HepG2 (cell line): ENCODE measurements around the gene ZCCHC8. TPM values are rescaled to one million over a fixed set of nuclear protein-coding genes. Genes with fewer than 3 reads are reported as not detected.

Source experiments
- ATAC-seq: fragments of 200-7000 bp; cut with Tn5 transposase; 3 replicates; pipeline ENCODE4 v1.9.1; 2020; ENCODE audit warnings: mild to moderate bottlenecking, moderate library complexity
- BruUV-seq: library from RNA; stranded (reverse); fragments of 400-500 nt; replicated peaks from 2 replicates; lab custom pipeline; 2021; lab: Mats Ljungman, UMichigan
- CTCF ChIA-PET: fragments of 300-600 bp; formaldehyde crosslinking; extraction: SDS; loops from one replicate; lab custom pipeline; 2021; ENCODE audit warnings: low total read pairs, inconsistent platforms, low intra/inter-chr PET ratio; lab: Yijun Ruan, JAX
- POLR2A ChIA-PET: fragments of 350-600 bp; sonication (Branson Sonifier 250); formaldehyde crosslinking; loops from one replicate; lab custom pipeline; 2020; ENCODE audit warnings: antibody characterized with exemption, inconsistent platforms; lab: Yijun Ruan, JAX
- DNase-seq: peaks from one replicate; pipeline ENCODE4 v3.0.0-alpha.2; 2015; ENCODE audit warnings: low spot score
- FAIRE-seq: peaks from 3 replicates; lab custom pipeline; 2011; peaks lifted over from hg19 to GRCh38; lab: Jason Lieb, UNC
- H2AFZ ChIP-seq: one replicate; pipeline ENCODE4 v1.6.1; 2011; ENCODE audit warnings: low read length, inconsistent platforms
- H3K27ac ChIP-seq: fragments of 300-600 bp; 3 replicates; pipeline ENCODE4 v1.8.0; 2011; ENCODE audit warnings: mixed run types, mild to moderate bottlenecking, mixed read lengths, low read length, inconsistent platforms; ENCODE audit not compliant: insufficient read depth; ENCODE audit errors: extremely low read length
- H3K27me3 ChIP-seq, 2 experiments: fragments of 200-600 bp in 1 of 2; 2 replicates in 1 of 2; 3 replicates in 1 of 2; pipeline versions ENCODE4 v1.6.0 to v1.8.0; 2011; ENCODE audit warnings: low read length in 2 of 2, mild to moderate bottlenecking in 2 of 2, moderate library complexity in 2 of 2, inconsistent platforms in 1 of 2; ENCODE audit not compliant: insufficient read depth in 2 of 2, control insufficient read depth in 1 of 2
- H3K36me3 ChIP-seq, 2 experiments: fragments of 200-600 bp in 1 of 2; replicated peaks in 1 of 2; 2 replicates in 1 of 2; 3 replicates in 1 of 2; pipeline versions ENCODE4 v1.5.1 to v1.8.0; 2011; ENCODE audit warnings: low read length in 2 of 2, inconsistent platforms in 1 of 2; ENCODE audit not compliant: insufficient read depth in 2 of 2, control insufficient read depth in 1 of 2
- H3K4me1 ChIP-seq: 2 replicates; pipeline ENCODE4 v1.5.1; 2012; ENCODE audit warnings: low read length, inconsistent platforms; ENCODE audit not compliant: insufficient read depth
- H3K4me2 ChIP-seq: 2 replicates; pipeline ENCODE4 v1.6.0; 2011; ENCODE audit warnings: low read depth, low read length, inconsistent platforms
- H3K4me3 ChIP-seq, 3 experiments: fragments of 200-600 bp in 1 of 3; sonication (generic), shearing (Covaris generic) in 1 of 3; replicated peaks in 1 of 3; 2 replicates each; pipeline ENCODE4 v1.5.1; 2011 to 2016; ENCODE audit warnings: low read length in 3 of 3, inconsistent platforms in 2 of 3, low read depth in 2 of 3, mild to moderate bottlenecking in 2 of 3, control low read depth in 1 of 3, mixed read lengths in 1 of 3; ENCODE audit not compliant: insufficient read depth in 1 of 3
- H3K79me2 ChIP-seq: one replicate; pipeline ENCODE4 v1.6.1; 2011; ENCODE audit warnings: low read length, inconsistent platforms; ENCODE audit not compliant: insufficient read depth
- H3K9ac ChIP-seq: 2 replicates; pipeline ENCODE4 v1.6.0; 2011; ENCODE audit warnings: mild to moderate bottlenecking, low read depth, low read length, inconsistent platforms; ENCODE audit not compliant: insufficient read depth
- H3K9me3 ChIP-seq: 2 replicates; pipeline ENCODE4 v1.5.1; 2012; ENCODE audit warnings: mild to moderate bottlenecking, low read length
- H4K20me1 ChIP-seq: 2 replicates; pipeline ENCODE4 v1.6.0; 2011; ENCODE audit warnings: inconsistent platforms, mild to moderate bottlenecking, low read length, moderate library complexity; ENCODE audit not compliant: insufficient read depth
- BRCA1 ChIP-seq: sonication (generic); formaldehyde crosslinking; IDR thresholded peaks from 2 replicates; pipeline ENCODE4 v1.4.0; 2020; ENCODE audit warnings: missing genetic modification reagents
- CEBPB ChIP-seq: IDR thresholded peaks from 2 replicates; pipeline ENCODE4 v1.6.1; 2011; ENCODE audit warnings: low read depth, low read length, improper control_type of control experiment, borderline replicate concordance
- JUNB ChIP-seq: sonication (generic); formaldehyde crosslinking; IDR thresholded peaks from 2 replicates; pipeline ENCODE4 v1.8.0; 2022; ENCODE audit warnings: missing genetic modification reagents, mild to moderate bottlenecking, borderline replicate concordance
- NFIC ChIP-seq: IDR thresholded peaks from 2 replicates; pipeline ENCODE4 v1.6.1; 2012; ENCODE audit warnings: mild to moderate bottlenecking, low read length, inconsistent platforms
- NKX3-1 ChIP-seq: sonication (generic); formaldehyde crosslinking; IDR thresholded peaks from 2 replicates; pipeline ENCODE4 v1.5.0; 2020; ENCODE audit warnings: missing genetic modification reagents
- TOPORS ChIP-seq: sonication (generic); formaldehyde crosslinking; IDR thresholded peaks from 2 replicates; pipeline ENCODE4 v1.8.0; 2023; ENCODE audit warnings: mild to moderate bottlenecking, missing genetic modification reagents
- ZNF251 ChIP-seq: sonication (generic); formaldehyde crosslinking; IDR thresholded peaks from 2 replicates; pipeline ENCODE4 v1.9.0; 2021; ENCODE audit warnings: mild to moderate bottlenecking, missing genetic modification reagents
- ZNF354B ChIP-seq: sonication (generic); formaldehyde crosslinking; IDR thresholded peaks from 2 replicates; pipeline ENCODE4 v1.8.0; 2022; ENCODE audit warnings: mild to moderate bottlenecking, missing genetic modification reagents
- ZNF383 ChIP-seq: sonication (generic); formaldehyde crosslinking; IDR thresholded peaks from 2 replicates; pipeline ENCODE4 v1.4.0; 2020; ENCODE audit warnings: missing genetic modification reagents, mild to moderate bottlenecking, borderline replicate concordance
- WGBS: methylation state at CpG from one replicate; pipeline ENCODE4 v1.1.6; 2017; ENCODE audit warnings: low lambda C conversion rate; 5-methylcytosine and 5-hydroxymethylcytosine counted together
- in situ Hi-C: cut with HindIII; loops from 2 replicates; pipeline ENCODE4 v1.10.0; 2017; ENCODE audit warnings: low pct_unique_long_range_greater_than_20kb; ENCODE audit not compliant: extremely low pct_ligation_motif_present
- intact Hi-C: fragments of 100-400 bp; cut with micrococcal nuclease; formaldehyde crosslinking; loops from one replicate; pipeline ENCODE4 v1.10.0; 2022; ENCODE audit not compliant: unreplicated experiment
- polyA plus RNA-seq, 8 experiments: library from polyadenylated mRNA; depleted of rRNA in 3 of 8; stranded (reverse) in 7 of 8; unstranded in 1 of 8; fragments of >200 nt; fragmentation: Illumina TruSeq in 4 of 8; extraction: Trizol in 4 of 8; gene quantifications; 2 replicates each; pipeline versions ENCODE4 v1.2.1 to v1.2.3, GENCODE V29; 2011 to 2016; ENCODE audit warnings: low read depth in 4 of 8, missing spikeins in 1 of 8, mixed read lengths in 1 of 8; ENCODE audit not compliant: insufficient read depth in 1 of 8
- total RNA-seq, 5 experiments: library from RNA; depleted of rRNA; stranded (reverse); fragments of >200 nt; fragmentation: Illumina TruSeq; extraction: Trizol; gene quantifications; 2 replicates each; pipeline ENCODE4 v1.2.3, GENCODE V29; 2016; ENCODE audit warnings: low read depth in 1 of 5
- TF ChIP-seq, protein P1 (sequence below): sonication (generic); formaldehyde crosslinking; IDR thresholded peaks from 2 replicates; pipeline ENCODE4 v1.4.0; 2020; ENCODE audit warnings: missing genetic modification reagents
- TF ChIP-seq, protein P2 (sequence below): sonication (generic); formaldehyde crosslinking; IDR thresholded peaks from 2 replicates; pipeline ENCODE4 v1.4.0; 2020; ENCODE audit warnings: missing genetic modification reagents, low read depth, mild to moderate bottlenecking, borderline replicate concordance

The ZCCHC8 gene
- total and polyA plus RNA-seq, 2 of the 13 experiments (the other 11 are each of a cell fraction or from before 2014, with no cell fraction given): 18.6 to 20.9 TPM

DNA sequence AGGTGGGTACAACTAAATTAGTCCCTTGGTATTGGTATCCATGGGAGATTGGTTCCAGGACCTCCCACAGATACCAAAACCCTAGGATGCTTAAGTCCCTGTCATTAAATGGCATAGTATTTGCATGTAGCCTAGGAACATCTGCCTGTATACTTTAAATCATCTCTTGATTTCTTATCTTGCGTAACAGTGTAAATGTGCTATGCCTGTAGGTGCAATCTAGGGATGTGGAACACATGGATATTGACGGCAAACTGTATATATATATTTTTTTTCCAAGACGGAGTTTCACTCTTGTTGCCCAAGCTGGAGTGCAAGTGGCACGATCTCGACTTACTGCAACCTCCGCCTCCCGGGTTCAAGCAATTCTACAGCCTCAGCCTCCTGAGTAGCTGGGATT, 27.9 kb upstream of the ZCCHC8 start:
- H4K20me1 ChIP-seq: peaks cover 19% of the 10 kb centered on the region
- peak overlapping the region in 1 of 3 experiments; percentile 49; a peak in 2 of 6 replicates for H3K4me3 ChIP-seq
- H3K27ac ChIP-seq: no peak overlapping the region
- peak overlapping the region; percentile 99; the same call in 1 of the 2 replicates for H3K9ac ChIP-seq
- peaks cover 0 to 15% of the 10 kb centered on the region in 2 experiments for H3K36me3 ChIP-seq
- FAIRE-seq (no peak), DNase-seq (no peak), ATAC-seq (no peak)
- POLR2A ChIA-PET: no interaction called here
- in situ Hi-C loops (no loop called here), intact Hi-C loops (loop anchor here (10.0 kb wide), 1 partner anchor 226 kb away; the partner anchor contains the start of gene DENR)
- H3K9me3 ChIP-seq: no peaks in the 10 kb centered on the region
- no peaks in the 10 kb centered on the region; a peak in 1 of 5 replicates for H3K27me3 ChIP-seq
- CTCF ChIA-PET: no interaction called here
- H3K4me2 ChIP-seq: peak overlapping the region; percentile 96
- H3K79me2 ChIP-seq: peaks cover 61% of the 10 kb centered on the region
- H2AFZ ChIP-seq: no peak overlapping the region
- TF ChIP-seq CEBPB (peak; percentile 41; the same call in 1 of the 2 replicates), JUNB (CRISPR knock-in tag) (no peak)
- TF ChIP-seq, all 625 proteins: peak for 1
- 99% methylated on average over 7 of the region's 7 CpGs for WGBS
- H3K4me1 ChIP-seq: peaks cover 16% of the 10 kb centered on the region
- no TSS peak for BruUV-seq

DNA sequence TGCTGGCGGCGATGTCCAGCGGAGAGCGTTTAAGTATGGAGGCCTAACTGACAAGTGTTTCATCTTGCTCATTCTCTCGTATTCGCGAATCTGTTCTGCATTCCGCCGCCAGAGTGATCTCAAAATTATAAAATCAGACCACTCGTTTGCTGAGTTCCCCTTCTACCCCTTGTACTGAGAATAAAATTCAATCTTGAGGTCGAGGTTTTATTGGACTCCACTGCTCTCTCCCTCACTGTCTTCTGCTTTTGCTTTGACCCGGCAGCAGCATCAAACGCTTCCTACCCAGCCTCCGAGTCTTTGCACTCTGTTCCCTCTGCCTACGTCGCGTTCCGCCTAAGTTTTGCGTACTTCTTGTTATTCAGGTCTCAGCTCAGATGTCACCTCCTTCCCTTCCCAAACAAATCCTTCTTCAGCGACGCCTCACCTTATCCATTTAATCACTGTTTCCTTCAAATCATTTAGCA, 26.8 kb upstream of the ZCCHC8 start:
- peaks cover 30% of the 10 kb centered on the region for H4K20me1 ChIP-seq
- ATAC-seq (peak; percentile 6; the same call in 1 of the 3 replicates), DNase-seq (no peak), FAIRE-seq (no peak)
- POLR2A ChIA-PET: interaction anchor here (0.9 to 2.7 kb wide), 13 partner anchors 14 to 244 kb away, joined by 3 to 43 read pairs (median 5); partner anchors contain the start of genes DENR and ZCCHC8
- no peaks in the 10 kb centered on the region for H3K9me3 ChIP-seq
- peak overlapping the region; percentile 100 for H3K27ac ChIP-seq
- peak overlapping the region; percentile 73 for H2AFZ ChIP-seq
- H3K27me3 ChIP-seq: no peaks in the 10 kb centered on the region; a peak in 1 of 5 replicates
- WGBS: under 1% methylated on average over 21 of the region's 21 CpGs
- H3K79me2 ChIP-seq: peaks cover 71% of the 10 kb centered on the region
- CTCF ChIA-PET: no interaction called here
- peak overlapping the region; percentile 49 to 79 (median 75) for H3K4me3 ChIP-seq
- H3K4me2 ChIP-seq: peak overlapping the region; percentile 96
- H3K9ac ChIP-seq: peak overlapping the region; percentile 99
- BruUV-seq: TSS peak; percentile 88
- in situ Hi-C loops (no loop called here), intact Hi-C loops (loop anchor here (10.0 kb wide), 1 partner anchor 227 kb away; the partner anchor contains the start of gene DENR)
- peaks cover 25% of the 10 kb centered on the region for H3K4me1 ChIP-seq
- peaks cover 0 to 15% of the 10 kb centered on the region in 2 experiments; a peak in 4 of 5 replicates for H3K36me3 ChIP-seq
- TF ChIP-seq BRCA1 (CRISPR knock-in tag) (no peak), NFIC (0 out of 2 replicates have a peak, but pooled peaks have one; percentile 6), ZNF383 (CRISPR knock-in tag) (0 out of 2 replicates have a peak, but pooled peaks have one; percentile 14), NKX3-1 (CRISPR knock-in tag) (peak; percentile 14; the same call in 1 of the 2 replicates), ZNF354B (CRISPR knock-in tag) (0 out of 2 replicates have a peak, but pooled peaks have one; percentile 38), ZNF251 (0 out of 2 replicates have a peak, but pooled peaks have one; percentile 16), TOPORS (CRISPR knock-in tag) (peak; percentile 27; the same call in 1 of the 2 replicates)
- TF ChIP-seq, protein P1, sequence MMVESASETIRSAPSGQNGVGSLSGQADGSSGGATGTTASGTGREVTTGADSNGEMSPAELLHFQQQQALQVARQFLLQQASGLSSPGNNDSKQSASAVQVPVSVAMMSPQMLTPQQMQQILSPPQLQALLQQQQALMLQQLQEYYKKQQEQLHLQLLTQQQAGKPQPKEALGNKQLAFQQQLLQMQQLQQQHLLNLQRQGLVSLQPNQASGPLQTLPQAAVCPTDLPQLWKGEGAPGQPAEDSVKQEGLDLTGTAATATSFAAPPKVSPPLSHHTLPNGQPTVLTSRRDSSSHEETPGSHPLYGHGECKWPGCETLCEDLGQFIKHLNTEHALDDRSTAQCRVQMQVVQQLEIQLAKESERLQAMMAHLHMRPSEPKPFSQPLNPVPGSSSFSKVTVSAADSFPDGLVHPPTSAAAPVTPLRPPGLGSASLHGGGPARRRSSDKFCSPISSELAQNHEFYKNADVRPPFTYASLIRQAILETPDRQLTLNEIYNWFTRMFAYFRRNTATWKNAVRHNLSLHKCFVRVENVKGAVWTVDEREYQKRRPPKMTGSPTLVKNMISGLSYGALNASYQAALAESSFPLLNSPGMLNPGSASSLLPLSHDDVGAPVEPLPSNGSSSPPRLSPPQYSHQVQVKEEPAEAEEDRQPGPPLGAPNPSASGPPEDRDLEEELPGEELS (CRISPR knock-in tag): 0 out of 2 replicates have a peak, but pooled peaks have one; percentile 12
- TF ChIP-seq, protein P2, sequence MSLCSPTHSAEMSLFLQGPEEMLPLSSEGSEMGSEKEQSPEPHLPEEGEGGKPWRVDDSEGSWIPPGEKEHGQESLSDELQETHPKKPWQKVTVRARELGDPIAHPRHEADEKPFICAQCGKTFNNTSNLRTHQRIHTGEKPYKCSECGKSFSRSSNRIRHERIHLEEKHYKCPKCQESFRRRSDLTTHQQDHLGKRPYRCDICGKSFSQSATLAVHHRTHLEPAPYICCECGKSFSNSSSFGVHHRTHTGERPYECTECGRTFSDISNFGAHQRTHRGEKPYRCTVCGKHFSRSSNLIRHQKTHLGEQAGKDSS (CRISPR knock-in tag): 0 out of 2 replicates have a peak, but pooled peaks have one; percentile 3
